SW 1271 (cell line): Measurements from ENCODE around the gene SIK2.

Experiments used
- DNase-seq, 2 experiments: peaks; one replicate each; lab custom pipeline; 2025; lab: John Stamatoyannopoulos, UW

Gene SIK2

DNA sequence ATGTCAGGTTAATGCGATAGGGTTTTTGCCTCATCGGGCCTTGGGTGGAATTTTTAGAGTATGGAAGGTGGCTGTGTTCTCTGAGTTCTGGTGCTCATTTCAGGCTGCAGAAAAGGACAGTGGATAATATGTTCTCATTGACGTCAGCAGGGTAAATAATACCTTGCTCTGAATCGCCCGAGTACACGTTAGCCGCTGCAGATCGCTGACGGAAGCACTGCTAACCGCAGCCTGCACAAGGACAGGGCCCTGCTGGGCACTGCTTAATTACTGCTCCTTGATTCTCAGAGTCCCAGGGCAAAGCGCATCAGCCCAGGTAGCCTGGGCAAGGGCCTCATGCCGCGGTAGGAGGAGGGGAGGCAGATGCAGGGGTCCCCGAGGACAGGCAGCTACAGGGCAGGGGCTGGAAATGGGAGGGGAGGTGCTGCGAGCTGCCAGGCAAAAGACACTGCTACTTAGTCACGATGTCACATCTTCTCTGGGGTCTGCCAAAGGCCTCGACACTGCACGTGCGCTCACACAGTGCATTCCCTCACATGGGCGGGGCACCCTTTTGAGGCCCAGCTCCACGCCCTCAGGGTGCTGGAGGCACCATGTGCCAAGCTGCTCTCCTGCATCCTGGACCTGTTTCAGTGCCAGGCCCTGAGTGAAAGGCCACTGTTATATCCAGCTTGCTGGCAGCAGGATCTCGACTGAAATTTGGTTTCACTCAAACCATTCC is 128.8 kb downstream of the SIK2 start:
- no peak for DNase-seq

- DNase-seq, result no peak
Measured at GRCh38 chr11:111731821-111732220, 129.6 kb downstream of the SIK2 start.

DNA sequence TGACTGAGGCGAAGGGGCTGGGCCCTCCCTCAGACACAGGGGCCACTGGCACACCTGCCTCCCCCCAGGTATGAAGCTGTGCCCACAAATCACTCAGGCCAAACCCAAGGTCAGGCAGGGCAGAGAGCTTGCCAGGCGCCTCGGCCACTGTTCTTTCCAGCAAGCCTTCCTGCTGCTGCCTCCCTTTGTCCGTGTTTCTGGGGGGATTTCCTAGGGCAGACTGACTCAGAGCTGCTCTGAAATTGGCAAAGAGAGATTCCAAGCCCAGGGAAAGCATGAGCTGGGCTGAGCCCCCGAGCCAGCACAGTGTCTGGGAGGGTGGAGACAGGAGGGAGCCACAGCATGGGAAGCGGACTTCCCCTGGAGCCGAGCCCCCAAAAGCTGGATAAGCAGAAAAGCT is 130.8 kb downstream of the SIK2 start:
- no peak for DNase-seq

DNA sequence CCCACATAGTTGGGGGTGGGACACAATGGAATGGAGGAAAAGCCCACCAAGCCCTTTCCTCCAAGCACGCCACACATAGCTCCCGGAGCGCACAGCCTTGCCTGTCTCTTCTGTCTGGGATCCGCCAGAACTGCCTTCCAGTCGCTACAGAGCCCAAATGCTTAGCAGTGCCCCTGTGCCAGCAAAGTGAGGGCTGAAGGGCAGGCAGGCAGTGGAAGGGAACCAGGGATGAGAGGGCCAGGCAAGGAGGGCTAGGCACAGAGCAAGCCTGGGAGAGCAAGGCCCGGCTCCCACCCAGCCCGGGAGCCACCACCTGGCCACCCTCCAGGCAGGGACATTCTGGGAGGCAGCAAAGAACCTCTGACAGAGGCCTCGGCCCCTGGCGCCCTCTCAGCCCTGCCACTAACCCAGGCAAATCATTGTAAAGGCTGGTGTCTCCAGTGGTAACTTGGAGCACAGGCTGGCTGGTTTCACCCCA is 131.4 kb downstream of the SIK2 start:
- DNase-seq, result no peak

GRCh38 chr11:111734101-111734953 is 132.1 kb downstream of the SIK2 start:
- DNase-seq, result no peak

DNA sequence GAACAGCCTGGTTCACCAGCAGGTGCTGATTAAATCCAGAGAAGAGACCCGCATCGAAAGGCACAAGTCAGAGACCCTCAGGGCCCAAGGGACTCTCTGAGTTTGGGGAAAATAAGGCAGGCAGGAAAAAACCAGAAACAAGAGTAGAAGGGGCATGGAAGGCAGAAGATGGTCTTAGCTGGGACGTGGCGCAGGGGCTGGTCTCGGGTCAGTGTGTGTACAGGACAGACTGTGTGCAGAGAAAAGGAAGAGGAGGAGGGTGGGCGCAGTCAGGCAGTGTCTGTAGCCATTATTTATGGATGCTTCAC is 132.7 kb downstream of the SIK2 start:
- no peak for DNase-seq

DNA sequence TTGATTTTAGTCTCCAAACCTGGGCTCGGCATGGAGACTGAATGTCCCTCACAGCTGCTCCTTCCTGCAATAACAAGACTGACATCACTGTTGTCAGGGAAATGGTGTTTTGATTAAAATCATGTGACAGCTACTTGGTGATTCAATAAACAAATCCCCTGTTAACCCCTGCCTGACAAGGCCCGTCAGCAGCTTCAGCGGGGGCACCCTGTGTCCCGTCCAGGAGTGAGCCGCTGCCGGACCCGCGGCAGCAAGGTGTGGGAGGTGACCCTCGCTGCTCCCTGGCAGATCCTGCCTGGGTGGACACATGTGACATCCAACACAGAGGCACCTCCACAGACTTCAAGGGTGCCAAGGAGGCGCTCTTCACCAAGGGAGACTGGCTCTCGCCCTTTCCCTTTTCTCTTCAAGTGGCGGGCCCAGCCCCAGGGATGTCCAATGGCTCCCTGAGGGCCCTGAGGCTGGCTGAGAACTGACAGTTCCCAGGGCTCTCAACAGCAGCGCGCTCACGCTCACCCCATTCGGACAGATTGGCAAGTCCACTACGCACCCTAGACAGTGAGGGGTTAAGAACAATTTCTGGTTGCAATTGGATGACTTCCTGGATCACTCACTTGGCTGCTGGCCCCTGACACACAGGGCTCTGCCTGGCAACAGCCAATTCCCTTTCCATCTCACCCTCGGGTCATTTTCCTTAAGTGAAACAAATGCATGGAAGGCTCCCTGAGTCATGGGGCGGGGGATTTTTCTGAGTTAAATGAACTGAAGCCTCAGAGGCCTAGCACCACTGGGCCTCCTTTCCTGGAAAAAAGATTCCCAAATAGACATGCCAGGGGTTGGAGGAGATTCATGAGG is 133.2 kb downstream of the SIK2 start:
- peak in 1 of 2 experiments; percentile 44 for DNase-seq

DNA sequence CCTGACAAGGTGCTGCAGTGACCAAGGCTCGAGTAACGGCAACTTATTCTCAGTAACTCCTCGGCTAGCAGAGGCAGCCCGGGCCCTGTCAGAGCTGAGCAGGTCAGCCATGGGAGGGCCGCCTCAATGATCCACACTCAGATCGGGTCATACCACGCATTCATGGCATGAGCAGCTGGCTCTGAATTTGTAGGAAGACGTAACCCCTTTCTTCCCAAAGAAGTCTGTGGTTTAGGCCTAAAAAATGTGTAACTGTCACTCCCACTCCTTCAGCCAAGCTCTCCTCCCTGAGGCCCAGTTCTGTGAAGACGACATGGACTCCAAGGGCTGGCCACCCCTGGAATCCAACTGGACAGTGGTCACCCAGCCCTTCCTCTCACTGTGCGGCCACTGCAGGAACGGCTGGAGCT is 133.9 kb downstream of the SIK2 start:
- no peak for DNase-seq

GRCh38 chr11:111736621-111737443 is 134.6 kb downstream of the SIK2 start:
- DNase-seq, result no peak

DNA sequence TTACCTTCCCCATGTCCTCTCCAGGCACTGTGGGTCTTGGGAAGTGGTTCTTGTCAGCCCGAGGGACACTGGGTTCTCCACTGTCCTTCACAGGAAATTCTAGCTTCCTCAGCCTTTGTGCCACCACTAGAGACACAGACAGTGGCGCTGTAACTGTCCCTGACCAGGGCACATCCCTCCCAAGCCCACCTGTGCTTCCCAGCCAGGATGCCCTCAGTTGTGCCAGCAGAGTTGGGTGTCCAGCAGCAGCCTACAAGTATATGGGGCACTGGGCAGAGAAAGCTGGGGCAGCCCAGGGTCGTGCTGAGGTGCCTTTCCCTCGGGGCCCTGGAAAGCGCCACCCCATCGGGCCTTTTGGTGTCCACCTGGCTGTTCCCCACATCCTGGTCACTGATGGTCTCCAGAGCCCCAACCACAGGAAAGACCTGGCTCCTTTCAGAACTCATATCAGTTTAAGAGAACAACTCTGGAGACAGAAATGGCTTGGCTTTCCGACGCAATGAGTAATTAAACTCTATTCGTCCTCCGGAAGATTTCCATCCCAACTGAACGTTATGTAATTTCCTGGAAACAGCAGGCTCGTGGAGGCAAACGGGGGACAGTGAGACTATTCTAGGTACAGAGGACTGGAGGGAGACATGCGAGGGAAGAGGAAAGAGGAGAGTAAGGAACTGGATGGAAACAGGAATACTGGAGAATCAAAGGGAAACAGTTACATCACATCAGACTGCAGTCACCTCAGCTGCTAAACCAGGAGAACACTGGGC is 135.4 kb downstream of the SIK2 start:
- no peak for DNase-seq

- DNase-seq, result no peak
Measured at GRCh38 chr11:111739299-111739698, 137.1 kb downstream of the SIK2 start.

- no peak for DNase-seq
Measured at GRCh38 chr11:111741751-111742150, 139.5 kb downstream of the SIK2 start.

DNA sequence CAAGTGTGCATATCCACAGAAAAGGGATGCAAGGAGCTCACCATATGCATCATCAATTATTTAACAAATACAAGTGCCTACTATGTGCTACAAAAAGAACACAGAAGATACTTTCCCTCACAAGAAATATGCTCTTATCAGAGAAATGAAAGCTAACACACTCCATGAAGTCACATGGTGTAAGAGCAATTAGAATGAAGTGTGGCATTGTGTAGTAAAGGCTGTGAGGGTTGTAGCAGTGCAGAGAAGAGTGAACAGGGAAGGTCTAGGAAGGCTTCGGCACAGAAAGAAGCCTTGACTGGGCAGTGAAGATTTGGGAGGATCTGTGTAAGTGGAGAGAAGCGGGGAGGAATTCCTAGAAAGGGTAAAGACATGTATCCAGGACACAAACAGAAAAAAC is 141.5 kb downstream of the SIK2 start:
- no peak for DNase-seq

GRCh38 chr11:111745719-111746504 is 143.7 kb downstream of the SIK2 start:
- no peak for DNase-seq

DNA sequence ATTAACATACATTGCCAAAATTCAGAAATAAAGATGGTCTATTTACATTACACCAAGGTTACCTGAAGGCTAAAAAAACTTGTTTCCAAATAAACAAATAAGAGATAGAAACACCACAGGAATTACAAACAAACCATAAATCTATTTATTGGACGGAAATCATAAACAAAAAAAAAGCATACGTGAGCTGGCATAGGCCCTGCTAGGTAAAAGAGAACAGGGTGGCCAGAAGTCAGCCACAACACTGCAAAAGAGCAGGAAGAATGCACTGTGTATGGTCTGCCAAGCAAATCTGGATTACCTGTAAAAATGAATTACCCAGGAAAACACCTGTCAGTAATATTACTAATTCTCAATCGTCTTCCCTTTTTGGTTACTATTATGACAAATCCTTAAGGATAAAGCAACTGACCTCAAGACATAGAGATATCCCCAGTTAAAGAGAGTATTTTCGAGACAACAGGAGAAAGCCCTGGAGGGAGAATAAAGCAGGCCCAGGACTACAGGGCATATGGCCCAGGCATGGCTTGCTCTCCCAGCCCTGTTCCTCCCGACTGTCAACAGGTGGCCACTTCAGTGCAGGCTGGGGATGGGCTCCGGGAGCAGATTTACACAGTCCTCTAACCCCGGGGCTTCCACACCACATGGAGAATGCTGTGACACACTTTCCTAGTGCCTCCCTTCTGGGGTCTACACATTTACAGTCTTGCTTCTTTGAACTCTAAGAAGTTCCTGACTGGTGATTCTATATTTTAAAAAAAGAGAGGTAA is 146.0 kb downstream of the SIK2 start:
- DNase-seq, result no peak

DNA sequence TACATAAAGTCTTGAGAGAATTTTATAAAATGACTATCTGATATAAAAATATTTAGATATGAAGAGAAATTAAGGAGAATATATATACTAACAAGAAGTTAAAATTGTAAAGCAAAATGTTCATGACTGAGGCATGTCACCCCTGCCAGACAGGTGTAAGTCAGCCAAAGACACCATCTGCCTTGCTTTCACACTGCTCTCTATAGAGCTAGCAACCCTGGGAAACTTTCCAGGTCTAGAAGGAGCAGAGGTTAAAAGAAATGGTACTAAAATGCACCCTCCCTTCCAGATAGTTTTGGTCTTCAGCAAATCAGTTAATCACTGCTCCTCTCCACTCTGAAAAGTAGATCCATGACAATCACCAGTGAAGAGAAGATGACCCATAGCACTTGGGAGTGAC is 147.4 kb downstream of the SIK2 start:
- no peak for DNase-seq

DNA sequence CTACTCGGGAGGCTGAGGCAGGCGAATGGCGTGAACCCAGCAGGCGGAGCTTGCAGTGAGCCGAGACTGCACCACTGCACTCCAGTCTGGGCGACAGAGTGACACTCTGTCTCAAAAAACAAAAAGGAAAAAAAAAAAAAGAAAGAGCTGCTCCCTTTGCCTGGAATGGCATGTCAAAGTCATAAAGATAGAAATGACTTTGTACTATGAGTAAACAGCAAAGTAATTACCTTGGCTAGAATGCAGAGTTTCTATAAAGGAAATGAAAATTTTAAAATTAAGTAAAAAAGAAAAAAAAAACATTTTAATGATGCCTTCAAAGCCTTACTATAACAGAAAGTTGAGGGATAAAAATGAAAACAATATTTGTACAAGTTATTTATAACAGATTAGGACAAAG is 153.8 kb downstream of the SIK2 start:
- no peak for DNase-seq

GRCh38 chr11:111759376-111759775 is 157.1 kb downstream of the SIK2 start:
- DNase-seq, result no peak

GRCh38 chr11:111759778-111760407 is 157.6 kb downstream of the SIK2 start:
- DNase-seq, result no peak
